Right lobe of liver (tissue), 6 donors: ENCODE measurements around the gene ABCB10. TPM values are rescaled to one million over a fixed set of nuclear protein-coding genes. Genes with fewer than 3 reads are reported as not detected.

ENCODE experiments used
- ATAC-seq, 4 donors: fragments of 200-7000 bp; cut with Tn5 transposase; one replicate each; pipeline ENCODE4 v1.9.1; 2020; ENCODE audit warnings: mild to moderate bottlenecking in 4 of 4, moderate library complexity in 4 of 4
- DNase-seq, 3 donors: peaks; one replicate each; pipeline ENCODE4 v3.0.0-alpha.2; 2020
- H3K27ac ChIP-seq, 3 donors: fragments of 200-600 bp; one replicate each; pipeline ENCODE4 v1.8.0; 2022
- H3K27me3 ChIP-seq, 2 donors: fragments of 200-600 bp; one replicate each; pipeline ENCODE4 v1.8.0; 2022
- H3K36me3 ChIP-seq, 4 donors: fragments of 200-600 bp; sonication (generic) in 1 of 4; one replicate each; pipeline versions ENCODE4 v1.5.1 to v1.8.0; 2017 to 2022; ENCODE audit warnings: control low read depth in 1 of 4
- H3K4me1 ChIP-seq, 4 donors: fragments of 200-600 bp; sonication (generic) in 1 of 4; one replicate each; pipeline versions ENCODE4 v1.5.1 to v1.8.0; 2017 to 2022; ENCODE audit warnings: control low read depth in 1 of 4
- H3K4me3 ChIP-seq, 3 donors: fragments of 200-600 bp; one replicate each; pipeline ENCODE4 v1.8.0; 2022
- H3K9me3 ChIP-seq, 4 donors: fragments of 200-600 bp; sonication (generic) in 1 of 4; one replicate each; pipeline versions ENCODE4 v1.5.1 to v1.8.0; 2017 to 2022; ENCODE audit warnings: control low read depth in 1 of 4
- POLR2A ChIP-seq: fragments of 450-650 bp; IDR thresholded peaks from one replicate; pipeline ENCODE4 v1.6.1; 2017; ENCODE audit warnings: antibody characterized with exemption, mild to moderate bottlenecking
- WGBS: methylation state at CpG from one replicate; pipeline ENCODE4 v1.1.6; 2018; ENCODE audit warnings: low coverage, low lambda C conversion rate; ENCODE audit not compliant: insufficient coverage; ENCODE audit errors: missing lambda C conversion rate; 5-methylcytosine and 5-hydroxymethylcytosine counted together
- intact Hi-C, 2 donors: fragments of 100-400 bp; cut with DNase I; formaldehyde crosslinking; loops; one replicate each; pipeline versions ENCODE4 v1.11.2 to v1.14.1; 2022
- total RNA-seq, 6 experiments: library from RNA; depleted of rRNA in 2 of 6; stranded (reverse); fragments of >200 nt in 2 of 6; fragmentation: NEBNext Ultra II Directional in 3 of 6; extraction: Animal tissue kit (Norgen Biotek cat#: 25700) in 3 of 6; gene quantifications; one replicate each; pipeline versions ENCODE4 v1.1.0 to v1.2.4, GENCODE V29; 2016 to 2023
- TF ChIP-seq, protein P1 (sequence below), 4 donors: fragments of 200-600 bp in 3 of 4; fragments of 450-650 bp in 1 of 4; IDR thresholded peaks; one replicate each; pipeline versions ENCODE4 v1.5.1 to v1.8.0; 2016 to 2022; ENCODE audit warnings: antibody characterized with exemption in 4 of 4, mild to moderate bottlenecking in 2 of 4
- donor health status: DM: no; HTN: yes; CAD: no.
- donor health status: DM: no; HTN: no; CAD: no.
- donor health status: DM: no; HTN: no; CAD: no.
- donor health status: DM: no; HTN: yes; CAD: no.
- donor health status: DM: no; HTN: yes; CAD: no.

Gene ABCB10
- total RNA-seq, 6 experiments from 2014 or later, result 12.9 to 16.2 (median 13.7) TPM

DNA sequence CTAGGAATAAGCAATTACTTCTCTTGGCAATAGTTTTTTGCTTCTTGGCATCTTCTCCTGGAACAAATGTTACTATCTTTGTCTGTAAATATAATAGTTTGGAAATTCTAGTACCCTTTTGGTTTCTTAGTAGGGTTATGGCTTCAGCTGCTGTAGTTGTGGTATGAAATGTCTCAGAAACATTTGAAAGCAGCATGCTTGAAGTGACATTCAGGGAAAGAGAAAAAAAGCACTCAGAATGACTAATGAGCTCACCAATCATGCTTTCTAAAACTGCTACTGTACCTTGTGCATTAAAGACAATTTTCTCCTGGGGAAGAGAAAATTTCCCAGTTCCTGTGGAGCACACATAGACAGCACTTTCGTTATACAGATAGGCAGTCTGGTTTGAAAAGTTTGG is 71.3 kb downstream of the ABCB10 start:
- Histone ChIP-seq H3K27me3 (no peaks in the 10 kb centered on the region), H3K9me3 (no peaks in the 10 kb centered on the region), H3K4me3 (no peak overlapping the region), H3K27ac (no peak overlapping the region), H3K36me3 (peaks cover 0 to 62% (median 15%) of the 10 kb centered on the region in 4 donors), H3K4me1 (no peaks in the 10 kb centered on the region)
- no peak for DNase-seq
- TF ChIP-seq, protein P1, sequence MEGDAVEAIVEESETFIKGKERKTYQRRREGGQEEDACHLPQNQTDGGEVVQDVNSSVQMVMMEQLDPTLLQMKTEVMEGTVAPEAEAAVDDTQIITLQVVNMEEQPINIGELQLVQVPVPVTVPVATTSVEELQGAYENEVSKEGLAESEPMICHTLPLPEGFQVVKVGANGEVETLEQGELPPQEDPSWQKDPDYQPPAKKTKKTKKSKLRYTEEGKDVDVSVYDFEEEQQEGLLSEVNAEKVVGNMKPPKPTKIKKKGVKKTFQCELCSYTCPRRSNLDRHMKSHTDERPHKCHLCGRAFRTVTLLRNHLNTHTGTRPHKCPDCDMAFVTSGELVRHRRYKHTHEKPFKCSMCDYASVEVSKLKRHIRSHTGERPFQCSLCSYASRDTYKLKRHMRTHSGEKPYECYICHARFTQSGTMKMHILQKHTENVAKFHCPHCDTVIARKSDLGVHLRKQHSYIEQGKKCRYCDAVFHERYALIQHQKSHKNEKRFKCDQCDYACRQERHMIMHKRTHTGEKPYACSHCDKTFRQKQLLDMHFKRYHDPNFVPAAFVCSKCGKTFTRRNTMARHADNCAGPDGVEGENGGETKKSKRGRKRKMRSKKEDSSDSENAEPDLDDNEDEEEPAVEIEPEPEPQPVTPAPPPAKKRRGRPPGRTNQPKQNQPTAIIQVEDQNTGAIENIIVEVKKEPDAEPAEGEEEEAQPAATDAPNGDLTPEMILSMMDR (IDR thresholded peaks at IDR 0.05), result no peak
- TF ChIP-seq POLR2A, result no peak
- intact Hi-C loops, result loop anchor here in 1 of 2 donors (10.0 kb wide), 1 partner anchor 232 kb away; no protein-coding TSS in a partner anchor
- ATAC-seq, result no peak
- 92% methylated on average over 1 of the region's 1 CpG for WGBS

DNA sequence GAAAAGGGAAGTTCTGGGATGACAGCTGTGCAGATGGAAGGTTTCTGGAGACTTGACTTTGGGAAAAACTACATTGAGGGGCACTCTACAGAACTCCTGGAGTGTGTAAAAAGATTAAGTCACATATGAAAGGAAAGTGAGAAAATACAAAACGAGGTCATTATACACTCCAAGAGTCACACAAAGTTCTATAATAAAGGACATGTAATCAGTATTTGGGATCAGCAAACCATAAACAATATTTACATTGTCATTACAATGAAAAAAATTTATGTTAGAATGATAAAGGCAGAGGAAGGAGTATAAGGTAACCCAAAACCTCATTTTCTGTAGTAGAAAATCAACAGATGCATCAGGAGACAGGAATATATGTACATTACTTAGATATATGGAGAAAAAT is 73.2 kb downstream of the ABCB10 start:
- Histone ChIP-seq H3K9me3 (no peaks in the 10 kb centered on the region), H3K27ac (no peak overlapping the region), H3K36me3 (peaks cover 0 to 61% (median 15%) of the 10 kb centered on the region in 4 donors), H3K4me1 (no peaks in the 10 kb centered on the region), H3K27me3 (no peaks in the 10 kb centered on the region), H3K4me3 (no peak overlapping the region)
- DNase-seq, result no peak
- TF ChIP-seq POLR2A, result no peak
- TF ChIP-seq, protein P1 (IDR thresholded peaks at IDR 0.05), result no peak
- intact Hi-C loops, result loop anchor here in 1 of 2 donors (10.0 kb wide), 1 partner anchor 231 kb away; no protein-coding TSS in a partner anchor
- ATAC-seq, result no peak
- 78% methylated on average over 1 of the region's 1 CpG for WGBS

DNA sequence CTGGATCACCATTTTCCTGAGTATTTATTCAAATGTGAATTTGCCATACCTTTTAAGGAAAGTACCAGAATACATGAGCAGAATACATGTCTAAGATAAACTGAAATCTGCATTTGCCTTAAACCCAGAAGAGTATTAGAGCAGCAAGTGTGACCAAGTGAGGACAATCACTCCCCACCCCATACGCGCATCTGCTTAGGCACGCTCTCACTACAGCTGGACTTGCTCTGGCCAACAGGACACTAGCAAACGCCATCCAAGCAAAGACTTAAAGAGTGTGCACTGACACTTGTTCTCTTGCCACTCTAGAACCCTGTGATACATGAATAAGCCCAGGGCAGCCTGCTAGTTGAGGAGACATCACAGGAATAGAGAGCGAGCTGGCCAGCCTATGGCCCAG is 76.0 kb downstream of the ABCB10 start:
- Histone ChIP-seq H3K4me1 (no peaks in the 10 kb centered on the region), H3K27me3 (no peaks in the 10 kb centered on the region), H3K36me3 (peaks cover 0 to 54% (median 14%) of the 10 kb centered on the region in 4 donors), H3K9me3 (no peaks in the 10 kb centered on the region), H3K4me3 (no peak overlapping the region), H3K27ac (no peak overlapping the region)
- ATAC-seq (no peak), DNase-seq (no peak)
- intact Hi-C loops, result loop anchor here (5.0 to 10.0 kb wide), 2 partner anchors 225 to 228 kb away; no protein-coding TSS in a partner anchor
- 93% methylated on average over 4 of the region's 5 CpGs for WGBS
- TF ChIP-seq POLR2A, result no peak
- TF ChIP-seq, protein P1 (IDR thresholded peaks at IDR 0.05), result no peak

DNA sequence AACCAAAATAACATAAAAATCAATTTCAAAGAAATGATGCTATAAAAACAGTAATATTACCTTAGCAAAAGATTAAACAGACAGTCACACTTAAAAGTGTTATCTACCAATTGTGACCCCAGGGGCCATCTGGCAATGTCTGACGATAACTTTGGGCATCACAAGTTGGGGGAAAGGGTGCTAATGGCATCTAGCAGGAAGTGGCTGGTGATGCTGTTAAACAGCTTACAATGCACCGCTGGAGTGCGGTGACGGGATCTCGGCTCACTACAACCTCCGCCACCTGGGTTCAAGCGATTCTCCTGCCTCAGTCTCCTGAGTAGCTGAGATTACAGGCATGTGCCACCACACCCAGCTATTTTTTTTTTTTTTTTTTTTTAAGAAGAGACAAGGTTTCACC is 78.0 kb downstream of the ABCB10 start:
- DNase-seq, result no peak
- H3K27ac ChIP-seq, result no peak overlapping the region
- no peaks in the 10 kb centered on the region for H3K9me3 ChIP-seq
- ATAC-seq, result no peak
- 66% methylated on average over 7 of the region's 7 CpGs for WGBS
- peaks cover 0 to 50% (median 9%) of the 10 kb centered on the region in 4 donors for H3K36me3 ChIP-seq
- H3K27me3 ChIP-seq, result no peaks in the 10 kb centered on the region
- intact Hi-C loops, result loop anchor here (5.0 to 10.0 kb wide), 2 partner anchors 223 to 226 kb away; no protein-coding TSS in a partner anchor
- no peaks in the 10 kb centered on the region for H3K4me1 ChIP-seq
- no peak overlapping the region for H3K4me3 ChIP-seq
- no peak for TF ChIP-seq POLR2A
- TF ChIP-seq, protein P1 (IDR thresholded peaks at IDR 0.05), result no peak
